SK-N-SH treated with all-trans-retinoic acid at 6 μM for 48 hours (cell line): ENCODE results near the gene ARMC7.

Source experiments
- ARNTL ChIP-seq: fragments of 450-650 bp; formaldehyde crosslinking; IDR thresholded peaks from 2 replicates; pipeline ENCODE4 v1.5.0; 2020; ENCODE audit warnings: low read depth, mild to moderate bottlenecking, moderate library complexity, borderline replicate concordance
- CSDC2 ChIP-seq: fragments of 250-450 bp; sonication (Bioruptor Pico); IDR thresholded peaks from 2 replicates; pipeline ENCODE4 v1.5.0; 2020; ENCODE audit warnings: mild to moderate bottlenecking, moderate library complexity
- ISL1 ChIP-seq: fragments of 250-450 bp; sonication (Bioruptor Pico); IDR thresholded peaks from 2 replicates; pipeline ENCODE4 v2.1.2; 2022; ENCODE audit warnings: mild to moderate bottlenecking, moderate library complexity
- PATZ1 ChIP-seq: fragments of 250-450 bp; sonication (Bioruptor Pico); IDR thresholded peaks from 2 replicates; pipeline ENCODE4 v1.8.0; 2020; ENCODE audit warnings: mild to moderate bottlenecking, moderate library complexity, borderline replicate concordance
- POU6F1 ChIP-seq: fragments of 250-450 bp; sonication (Bioruptor Pico); IDR thresholded peaks from 2 replicates; pipeline ENCODE4 v1.8.0; 2021; ENCODE audit warnings: low read depth, mild to moderate bottlenecking, moderate library complexity, borderline replicate concordance
- PPARA ChIP-seq: fragments of 250-450 bp; sonication (Bioruptor Pico); IDR thresholded peaks from 2 replicates; pipeline ENCODE4 v1.5.0; 2020; ENCODE audit warnings: mild to moderate bottlenecking, borderline replicate concordance
- RARB ChIP-seq: fragments of 250-450 bp; sonication (Bioruptor Pico); IDR thresholded peaks from 2 replicates; pipeline ENCODE4 v1.8.0; 2021; ENCODE audit warnings: mild to moderate bottlenecking, moderate library complexity
- SNAI2 ChIP-seq: fragments of 250-450 bp; sonication (Bioruptor Pico); IDR thresholded peaks from 2 replicates; pipeline ENCODE4 v1.5.0; 2020; ENCODE audit warnings: mild to moderate bottlenecking, moderate library complexity
- TCF4 ChIP-seq: fragments of 250-450 bp; sonication (Bioruptor Pico); IDR thresholded peaks from 2 replicates; pipeline ENCODE4 v1.8.0; 2021; ENCODE audit warnings: mild to moderate bottlenecking, moderate library complexity, borderline replicate concordance
- TOX ChIP-seq: fragments of 250-450 bp; sonication (Bioruptor Pico); IDR thresholded peaks from 2 replicates; pipeline ENCODE4 v1.8.0; 2021; ENCODE audit warnings: mild to moderate bottlenecking, moderate library complexity, borderline replicate concordance
- TSHZ2 ChIP-seq: fragments of 250-450 bp; sonication (Bioruptor Pico); IDR thresholded peaks from 2 replicates; pipeline ENCODE4 v1.5.0; 2020; ENCODE audit warnings: mild to moderate bottlenecking, moderate library complexity
- ZNF565 ChIP-seq: fragments of 450-650 bp; formaldehyde crosslinking; conservative IDR thresholded peaks from 2 replicates; pipeline ENCODE4 v1.5.0; 2020; ENCODE audit warnings: low read depth, mild to moderate bottlenecking, moderate library complexity

- TF ChIP-seq ARNTL (CRISPR knock-in tag) (no peak), PATZ1 (CRISPR knock-in tag) (no peak), RARB (CRISPR knock-in tag) (no peak), CSDC2 (CRISPR knock-in tag) (no peak), SNAI2 (CRISPR knock-in tag) (no peak), TCF4 (no peak), ZNF565 (CRISPR knock-in tag) (no peak), ISL1 (no peak), POU6F1 (no peak), TSHZ2 (CRISPR knock-in tag) (no peak), PPARA (CRISPR knock-in tag) (no peak), TOX (CRISPR knock-in tag) (no peak)
Measured at GRCh38 chr17:75135946-75136345, 26.2 kb downstream of the ARMC7 start.
